COLO829 (cell line): Measurements from ENCODE around the gene CACNA1S.
A peak's percentile ranks its signal among the peaks of the same experiment; 100 is the strongest.

ENCODE experiments used
- DNase-seq: peaks from one replicate; pipeline ENCODE4 v3.0.0; 2012; ENCODE audit warnings: low spot score

Gene CACNA1S

GRCh38 chr1:201062511-201063091 lies 49.6 kb downstream of the CACNA1S start:
- no peak for DNase-seq

GRCh38 chr1:201061886-201062285 lies 50.3 kb downstream of the CACNA1S start:
- no peak for DNase-seq

- no peak for DNase-seq
Measured at GRCh38 chr1:201061049-201061448, 51.2 kb downstream of the CACNA1S start.

- no peak for DNase-seq
Measured at GRCh38 chr1:201060586-201060985, 51.6 kb downstream of the CACNA1S start.

GRCh38 chr1:201059871-201060555 lies 52.2 kb downstream of the CACNA1S start:
- DNase-seq: no peak

- no peak for DNase-seq
Measured at GRCh38 chr1:201059401-201059800, 52.8 kb downstream of the CACNA1S start.

- no peak for DNase-seq
Measured at GRCh38 chr1:201054091-201054543, 58.1 kb downstream of the CACNA1S start.

- no peak for DNase-seq
Measured at GRCh38 chr1:201053155-201053860, 58.9 kb downstream of the CACNA1S start.

GRCh38 chr1:201051399-201051798 lies 60.8 kb downstream of the CACNA1S start:
- no peak for DNase-seq

- DNase-seq: no peak
Measured at GRCh38 chr1:201050515-201051277, 61.5 kb downstream of the CACNA1S start.

GRCh38 chr1:201049248-201049831 lies 62.9 kb downstream of the CACNA1S start:
- no peak for DNase-seq

GRCh38 chr1:201048521-201048920 lies 63.7 kb downstream of the CACNA1S start:
- no peak for DNase-seq

- DNase-seq: no peak
Measured at GRCh38 chr1:201044119-201044518, 68.1 kb downstream of the CACNA1S start.

GRCh38 chr1:201042779-201043461 lies 69.3 kb downstream of the CACNA1S start:
- peak; percentile 75 for DNase-seq

- DNase-seq: no peak
Measured at GRCh38 chr1:201041011-201041410, 71.2 kb downstream of the CACNA1S start.

GRCh38 chr1:201039876-201040275 lies 72.3 kb downstream of the CACNA1S start:
- DNase-seq: no peak

- DNase-seq: no peak
Measured at GRCh38 chr1:201039418-201039817, 72.8 kb downstream of the CACNA1S start.

- no peak for DNase-seq
Measured at GRCh38 chr1:201038186-201038876, 73.9 kb downstream of the CACNA1S start.

- DNase-seq: no peak
Measured at GRCh38 chr1:201036188-201036842, 75.9 kb downstream of the CACNA1S start.

- no peak for DNase-seq
Measured at GRCh38 chr1:201034671-201035070, 77.6 kb downstream of the CACNA1S start.
